Renal cortical epithelial cell (primary cell): ENCODE results near the gene SLA2. TPM values are rescaled to one million over a fixed set of nuclear protein-coding genes. Genes with fewer than 3 reads are reported as not detected.
A peak's percentile ranks its signal among the peaks of the same experiment; 100 is the strongest.
"Not testable (repeated sequence)": the region's sequence is repeated elsewhere in the genome, so short reads cannot be mapped to it uniquely, and the experiment has no call there.

Experiments
- DNase-seq: peaks from one replicate; pipeline ENCODE4 v3.0.0-alpha.2; 2011; ENCODE audit warnings: low read depth
- total RNA-seq: library from RNA; depleted of rRNA; stranded (reverse); fragments of >200 nt; gene quantifications from 2 replicates; pipeline ENCODE4 v1.2.3, GENCODE V29; 2014

SLA2 gene
- total RNA-seq, 1 donor from 2014 or later = not detected

DNA sequence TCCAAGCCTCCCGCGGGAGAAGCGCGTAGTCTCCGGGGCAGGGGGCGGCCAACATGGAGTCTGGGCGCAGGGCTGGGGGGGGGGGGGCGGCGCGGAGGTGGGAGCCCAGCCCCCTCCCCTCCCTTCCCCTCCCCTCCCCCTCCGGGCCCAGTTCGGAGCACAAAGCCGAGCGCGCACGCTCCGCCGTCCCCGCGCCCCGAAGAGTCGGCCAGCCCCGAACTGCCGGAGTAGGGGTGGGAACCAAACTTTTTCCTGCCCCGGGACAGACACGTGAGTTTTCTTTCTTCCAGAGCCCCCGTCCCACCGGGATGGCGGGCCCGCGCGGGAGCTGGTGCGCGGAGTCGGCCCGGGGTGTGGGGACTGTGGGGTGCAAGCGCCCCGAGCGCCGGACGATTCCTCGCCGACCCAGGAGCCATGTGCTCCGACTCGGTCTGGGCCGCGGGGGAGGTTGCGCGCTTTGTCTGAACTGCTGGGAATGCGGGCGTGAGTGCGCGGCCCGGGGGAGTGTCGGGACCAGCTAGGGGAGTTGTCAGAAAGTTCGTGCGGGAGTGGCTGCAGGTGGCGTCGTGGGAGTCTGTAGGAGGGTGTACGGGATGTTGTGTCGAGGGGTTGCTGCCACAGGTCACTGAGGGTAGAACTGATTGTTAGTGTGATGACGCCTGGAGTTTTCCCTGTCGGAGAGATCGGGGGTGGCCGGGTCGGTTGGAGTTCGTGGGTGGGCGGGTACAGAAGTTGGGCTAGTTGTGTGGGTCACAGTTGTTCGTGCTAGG is 71.4 kb downstream of the SLA2 start:
- peak; percentile 18 for DNase-seq

DNA sequence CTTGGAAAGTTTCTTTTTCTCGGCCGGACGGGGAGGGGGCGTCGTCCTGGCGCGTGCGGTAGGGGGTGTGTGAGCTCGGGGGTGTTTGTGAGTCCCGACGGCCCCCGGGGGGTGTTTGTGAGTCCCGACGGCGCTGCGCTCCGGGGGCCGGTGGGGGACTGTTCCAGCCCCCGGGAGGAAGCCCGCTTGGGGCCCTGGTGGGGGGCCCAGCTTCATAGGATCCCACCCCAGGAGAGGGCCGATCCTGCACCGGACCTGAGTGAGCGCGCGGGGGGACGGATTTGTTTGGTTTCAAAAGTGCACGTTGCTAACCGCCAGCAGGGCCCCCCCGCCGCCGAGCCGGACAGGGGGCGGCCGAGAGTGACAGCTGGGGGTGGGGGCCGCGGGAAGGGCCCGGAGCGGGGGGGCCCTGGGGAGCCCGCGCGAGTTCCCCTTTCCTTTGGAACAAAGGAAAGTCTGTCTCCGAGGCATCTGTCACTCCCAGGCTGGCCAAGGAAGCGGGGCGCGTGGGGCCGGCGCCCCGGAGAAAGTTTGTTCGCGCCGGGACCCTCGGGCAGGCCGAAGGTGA is 72.1 kb downstream of the SLA2 start:
- DNase-seq = no peak

DNA sequence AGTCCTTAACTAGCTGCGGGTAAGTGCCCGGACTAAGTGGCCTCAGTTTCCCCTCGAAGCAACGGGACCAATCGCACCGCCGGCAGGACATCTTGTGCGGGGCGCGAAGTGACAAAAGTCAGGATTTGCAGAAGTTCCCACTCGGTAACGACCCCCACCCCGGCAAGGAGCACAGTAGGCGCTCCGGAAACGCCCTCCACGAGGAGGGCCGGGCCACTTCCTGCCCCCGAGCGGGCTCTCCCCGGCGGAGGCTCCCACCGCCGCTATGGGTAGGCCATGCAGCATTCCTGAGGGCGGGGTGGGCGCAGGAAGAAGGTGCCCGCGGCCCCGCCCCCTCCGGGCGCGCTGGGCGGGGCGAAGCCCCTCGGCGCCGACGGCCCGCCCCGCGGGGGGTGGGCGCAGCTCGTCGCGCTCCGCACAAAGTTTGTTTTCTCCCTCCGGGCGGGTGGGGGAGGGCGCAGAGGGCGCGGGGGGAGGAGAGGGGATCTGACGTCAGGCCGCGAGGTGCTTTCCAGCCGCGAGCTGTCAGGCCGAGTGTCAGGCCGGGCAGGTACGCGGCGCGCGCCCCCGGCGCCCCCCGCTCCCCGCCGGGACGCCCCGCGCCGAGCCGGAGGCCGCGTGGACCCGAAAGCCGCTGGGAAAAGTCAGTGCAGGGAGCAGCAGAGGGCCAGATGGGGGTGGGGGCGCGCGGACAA is 72.7 kb downstream of the SLA2 start, which contains the start of gene TGIF2:
Gene TGIF2 (plus strand): TSS at position 495 of the 695 bp plus-strand sequence. CDS start 5,178 bp downstream, outside the sequence.
- peak; percentile 55 for DNase-seq

DNA sequence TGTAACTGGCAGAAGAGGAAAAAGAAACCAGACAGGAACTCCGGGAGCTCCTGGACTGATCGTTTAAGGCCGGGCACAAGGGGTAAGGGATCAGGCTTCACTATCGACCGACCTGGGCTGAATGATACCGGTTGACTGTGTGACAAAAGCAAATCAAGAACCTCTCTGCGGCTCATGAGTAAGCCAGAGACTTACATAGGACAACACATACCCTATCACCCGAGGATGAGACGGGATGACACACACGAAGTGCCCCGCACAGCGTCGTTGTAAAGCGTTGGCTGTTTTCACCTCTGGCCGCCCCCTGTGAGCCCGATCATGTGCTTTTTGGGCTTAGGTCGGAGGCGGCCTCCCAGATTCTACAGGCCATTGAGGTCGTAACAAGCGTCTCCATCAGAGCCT is 73.3 kb downstream of the SLA2 start:
- DNase-seq = peak; percentile 39

DNA sequence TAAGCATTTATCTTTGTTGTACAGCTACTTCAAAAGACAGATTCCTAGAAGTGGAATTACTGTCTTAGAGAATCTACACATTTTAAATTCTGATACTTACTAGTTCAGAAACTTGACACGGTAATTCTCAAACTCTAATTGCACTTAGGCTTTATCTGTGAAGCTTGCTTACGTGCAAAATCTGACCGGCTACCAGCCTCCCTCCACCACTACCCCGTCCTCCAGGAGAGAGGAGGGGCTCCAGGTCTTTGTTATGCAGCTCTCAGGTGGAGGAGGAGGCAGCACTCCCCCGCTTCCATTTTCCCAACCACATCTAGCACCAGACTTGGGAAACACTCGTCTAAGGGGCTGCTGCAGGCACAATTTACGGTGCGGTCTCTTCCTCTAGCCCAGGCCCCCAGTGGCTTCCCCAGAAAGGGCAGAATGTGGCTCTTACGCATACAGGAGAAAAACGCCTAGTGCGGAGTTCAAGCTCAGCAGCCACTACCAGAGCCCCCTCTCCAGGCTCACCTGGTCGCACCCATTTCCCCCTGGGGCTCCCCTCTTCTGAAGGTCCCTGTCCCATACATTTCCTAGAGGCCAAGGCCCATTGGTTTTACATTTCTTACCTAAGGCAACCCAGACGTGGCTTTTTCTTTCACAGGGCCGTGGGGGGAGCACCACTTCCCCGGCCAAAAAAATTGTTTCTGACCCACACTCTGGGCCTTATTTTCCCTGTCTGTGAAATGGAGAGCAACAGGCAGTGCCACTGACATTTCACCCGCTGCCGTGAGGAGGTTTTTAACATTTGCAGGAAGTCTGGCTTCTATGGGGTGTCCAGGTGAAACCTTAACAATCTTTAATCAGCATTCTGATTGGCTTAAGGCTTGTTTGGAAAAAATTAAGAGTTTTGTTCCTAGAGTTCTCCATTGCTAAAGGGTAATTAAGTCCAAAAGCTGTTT is 74.2 kb downstream of the SLA2 start:
- no peak for DNase-seq

DNA sequence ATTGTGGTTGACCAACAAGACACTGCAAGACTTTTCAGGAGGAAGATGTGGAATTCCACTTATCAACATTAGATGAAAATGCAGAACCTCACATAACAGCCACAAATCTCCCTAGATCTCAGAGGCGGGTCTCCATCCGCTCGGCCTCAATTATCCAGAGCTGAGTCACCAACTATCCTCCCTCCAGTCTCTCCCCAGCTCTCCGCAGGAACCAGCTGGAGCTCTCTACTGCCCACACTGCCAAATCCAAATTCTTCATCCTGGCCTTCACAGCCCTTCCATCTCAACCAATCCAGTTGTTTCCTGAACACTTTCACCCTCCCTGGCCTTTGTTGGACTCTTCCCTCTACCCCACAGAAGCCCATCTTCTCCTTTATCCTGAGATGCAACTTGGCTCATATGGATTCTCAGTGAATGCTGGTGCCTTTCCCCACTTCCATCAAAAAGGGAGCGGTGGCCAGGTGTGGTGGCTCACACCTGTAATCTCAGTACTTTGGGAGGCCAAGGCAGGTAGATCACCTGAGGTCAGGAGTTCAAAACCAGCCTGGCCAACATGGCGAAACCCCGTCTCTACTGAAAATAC is 76.1 kb downstream of the SLA2 start:
- DNase-seq = no peak

DNA sequence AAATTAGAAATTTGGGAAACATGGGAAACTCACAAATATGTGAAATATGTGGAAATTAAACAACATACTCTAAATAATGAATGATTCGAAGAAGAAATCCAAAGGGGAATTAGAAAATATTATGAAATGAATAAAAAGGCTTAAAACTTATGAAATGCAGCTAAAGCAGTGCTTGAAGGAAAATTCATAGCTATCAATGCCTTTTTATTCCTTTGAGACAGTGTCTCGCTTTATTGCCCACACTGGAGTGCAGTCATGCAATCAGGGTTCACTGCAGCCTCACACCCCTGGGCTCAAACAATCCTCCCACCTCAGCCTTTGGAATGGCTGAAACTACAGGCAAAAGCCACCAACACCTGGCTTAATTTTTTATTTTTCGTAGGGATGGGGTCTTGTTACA is 80.5 kb downstream of the SLA2 start:
- DNase-seq = no peak

DNA sequence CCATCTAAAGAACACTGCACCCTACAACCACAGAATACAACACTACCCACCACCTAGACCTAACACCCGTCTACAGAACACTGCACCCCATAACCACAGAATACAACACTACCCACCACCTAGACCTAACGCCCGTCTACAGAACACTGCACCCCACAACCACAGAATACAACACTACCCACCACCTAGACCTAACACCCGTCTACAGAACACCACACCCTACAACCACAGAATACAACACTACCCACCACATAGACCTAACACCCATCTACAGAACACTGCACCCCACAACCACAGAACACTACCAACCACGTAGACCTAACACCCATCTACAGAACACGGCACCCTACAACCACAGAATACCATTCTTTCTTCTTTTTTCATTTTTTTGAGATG is 81.3 kb downstream of the SLA2 start:
- not testable (repeated sequence) for DNase-seq

DNA sequence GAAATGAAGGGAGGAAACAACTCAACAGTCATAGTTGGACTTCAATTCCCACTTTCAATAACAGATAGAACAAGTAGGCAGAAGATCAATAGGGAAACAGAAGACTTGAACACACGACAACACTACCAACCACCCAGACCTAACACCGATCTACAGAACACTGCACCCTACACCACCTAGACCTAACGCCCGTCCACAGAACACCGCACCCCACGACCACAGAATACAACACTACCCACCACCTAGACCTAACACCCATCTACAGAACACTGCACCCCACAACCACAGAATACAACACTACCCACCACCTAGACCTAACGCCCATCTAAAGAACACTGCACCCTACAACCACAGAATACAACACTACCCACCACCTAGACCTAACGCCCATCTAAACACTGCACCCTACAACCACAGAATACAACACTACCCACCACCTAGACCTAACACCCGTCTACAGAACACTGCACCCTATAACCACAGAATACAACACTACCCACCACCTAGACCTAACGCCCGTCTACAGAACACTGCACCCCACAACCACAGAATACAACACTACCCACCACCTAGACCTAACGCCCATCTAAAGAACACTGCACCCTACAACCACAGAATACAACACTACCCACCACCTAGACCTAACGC is 81.8 kb downstream of the SLA2 start:
- not testable (repeated sequence) for DNase-seq

DNA sequence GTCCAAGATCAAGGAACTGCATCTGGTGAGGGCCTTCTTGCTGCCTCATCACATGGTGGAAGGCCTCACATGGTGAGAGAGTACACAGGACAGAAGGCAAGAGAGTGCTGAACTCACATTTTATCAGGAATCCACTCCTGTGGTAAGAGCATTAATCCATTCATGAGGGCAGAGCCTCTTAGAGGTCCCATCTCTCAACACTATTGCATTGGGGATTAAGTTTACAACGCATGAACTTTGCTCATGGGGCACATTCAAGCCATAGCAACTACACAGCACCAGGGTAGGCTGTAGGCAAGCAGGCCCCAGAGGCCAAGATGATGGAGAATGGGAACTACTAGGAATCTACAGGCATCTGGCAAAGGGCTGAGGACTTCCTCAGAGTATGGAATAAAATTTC is 82.6 kb downstream of the SLA2 start:
- no peak for DNase-seq

DNA sequence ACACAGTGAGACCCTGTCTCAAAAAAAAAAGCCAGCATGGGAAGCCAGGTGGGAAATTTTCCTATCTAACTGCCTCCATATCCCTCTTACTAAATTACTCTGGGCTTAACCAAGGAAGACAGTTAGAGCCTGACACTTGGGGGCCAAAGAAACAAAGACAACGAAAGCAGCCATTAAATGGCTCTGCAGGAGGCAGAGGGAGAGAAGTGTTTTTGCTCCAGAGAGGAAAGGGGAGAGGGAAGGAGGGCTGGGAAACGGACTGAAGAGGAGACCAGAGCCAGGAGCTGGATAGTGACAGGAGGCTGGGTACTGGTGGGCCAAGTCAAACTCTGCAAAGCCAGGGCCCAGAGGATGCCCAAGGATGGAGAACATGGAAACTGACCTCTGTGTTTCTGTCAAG is 83.3 kb downstream of the SLA2 start:
- no peak for DNase-seq

Other genes starting within 250 kb of the SLA2 start
- 1.6 and 3.5 TPM in 2 replicates for gene MYL9, start 104.7 kb downstream of the SLA2 start, total RNA-seq
- 13.4 and 21.5 TPM in 2 replicates for gene TGIF2, start 72.6 kb downstream of the SLA2 start, total RNA-seq
- gene RAB5IF, start 40.4 kb downstream of the SLA2 start, total RNA-seq = 97.6 and 117 TPM in 2 replicates
- gene NDRG3, start 99.9 kb upstream of the SLA2 start, total RNA-seq = 28.3 and 34.5 TPM in 2 replicates
- 8.1 and 19.1 TPM in 2 replicates for gene DSN1, start 127.6 kb upstream of the SLA2 start, total RNA-seq
- 0.35 and 0.50 TPM in 2 replicates for gene TLDC2, start 229.9 kb upstream of the SLA2 start, total RNA-seq